ENCODE results near the gene CROCC2. TPM values are rescaled to one million over a fixed set of nuclear protein-coding genes. Genes with fewer than 3 reads are reported as not detected.

CROCC2 gene
- total and polyA plus RNA-seq, 10 of the 15 experiments (the other 5 are each of a cell fraction or from before 2014, with no cell fraction given), result not detected

- H3K36me3 ChIP-seq (ENCODE audit: control insufficient read depth in 2 of 2, insufficient read depth in 2 of 2, low read length in 1 of 2), result no peaks in the 10 kb centered on the region
- no peak for DNase-seq (ENCODE audit: low read depth, low spot score)
- H3K9ac ChIP-seq (ENCODE audit: control insufficient read depth, insufficient read depth, low read length), result no peak overlapping the region
- CTCF ChIA-PET, result no interaction called here
- no peaks in the 10 kb centered on the region for H4K20me1 ChIP-seq (ENCODE audit: control insufficient read depth, insufficient read depth)
- no peaks in the 10 kb centered on the region for H3K4me1 ChIP-seq (ENCODE audit: control insufficient read depth, insufficient read depth, low read length)
- 42% methylated on average over 11 of the region's 11 CpGs for WGBS (ENCODE audit: insufficient coverage, insufficient replicate concordance, low lambda C conversion rate, missing lambda C conversion rate)
- BruUV-seq (replicated peaks), result no TSS peak
- in situ Hi-C loops (cut with MboI) (no loop called here), intact Hi-C loops (cut with micrococcal nuclease; ENCODE audit: unreplicated experiment) (no loop called here)
- RAD21 ChIA-PET (ENCODE audit: unreplicated experiment), result no interaction called here
- TF ChIP-seq RCOR1 (conservative IDR thresholded peaks at IDR 0.05; ENCODE audit: low read depth, low read length), result no peak
- no peak for TF ChIP-seq SUPT20H (IDR thresholded peaks at IDR 0.05; ENCODE audit: borderline replicate concordance, control insufficient read depth, low read depth, low read length)
- no peak for TF ChIP-seq WRNIP1 (IDR thresholded peaks at IDR 0.05; ENCODE audit: borderline replicate concordance, low read depth, low read length)
- TF ChIP-seq ZNF274 (IDR thresholded peaks at IDR 0.05; ENCODE audit: insufficient read depth, insufficient read length), result no peak
- no peak for TF ChIP-seq CBX5 (IDR thresholded peaks at IDR 0.05; ENCODE audit: low read depth)
- TF ChIP-seq ZBED1 (IDR thresholded peaks at IDR 0.05; ENCODE audit: borderline replicate concordance), result no peak
- H3K9me3 ChIP-seq (replicated peaks; ENCODE audit: control insufficient read depth, insufficient read depth, low read length), result no peaks in the 10 kb centered on the region
- no peaks in the 10 kb centered on the region; a peak in 1 of 4 replicates for H3K27me3 ChIP-seq (replicated peaks in 1 of 2; ENCODE audit: control insufficient read depth in 2 of 2, insufficient read depth in 2 of 2, low read length in 1 of 2)
- H3K27ac ChIP-seq (ENCODE audit: control insufficient read depth, insufficient read depth), result no peak overlapping the region
- H3K4me2 ChIP-seq (ENCODE audit: control insufficient read depth, insufficient read depth), result no peak overlapping the region
- H3K79me2 ChIP-seq (ENCODE audit: control insufficient read depth, insufficient read depth, low read length), result no peaks in the 10 kb centered on the region
- no peak for FAIRE-seq
- H3K4me3 ChIP-seq, result no peak overlapping the region
- SMC1A ChIA-PET (ENCODE audit: uncharacterized antibody, unreplicated experiment), result no interaction called here
- no peak overlapping the region for H2AFZ ChIP-seq (ENCODE audit: control insufficient read depth, low read depth, low read length)
- POLR2A ChIA-PET, result no interaction called here
- ATAC-seq, result no peak
Observed at GRCh38 chr2:240888890-240889573, 17.1 kb upstream of the CROCC2 start.

Measured in GM12878 (cell line).